ENCODE measurements around the gene GARIN5A. TPM values are rescaled to one million over a fixed set of nuclear protein-coding genes. Genes with fewer than 3 reads are reported as not detected.

GARIN5A gene
- total RNA-seq, 1 donor from 2014 or later, result not detected

DNA sequence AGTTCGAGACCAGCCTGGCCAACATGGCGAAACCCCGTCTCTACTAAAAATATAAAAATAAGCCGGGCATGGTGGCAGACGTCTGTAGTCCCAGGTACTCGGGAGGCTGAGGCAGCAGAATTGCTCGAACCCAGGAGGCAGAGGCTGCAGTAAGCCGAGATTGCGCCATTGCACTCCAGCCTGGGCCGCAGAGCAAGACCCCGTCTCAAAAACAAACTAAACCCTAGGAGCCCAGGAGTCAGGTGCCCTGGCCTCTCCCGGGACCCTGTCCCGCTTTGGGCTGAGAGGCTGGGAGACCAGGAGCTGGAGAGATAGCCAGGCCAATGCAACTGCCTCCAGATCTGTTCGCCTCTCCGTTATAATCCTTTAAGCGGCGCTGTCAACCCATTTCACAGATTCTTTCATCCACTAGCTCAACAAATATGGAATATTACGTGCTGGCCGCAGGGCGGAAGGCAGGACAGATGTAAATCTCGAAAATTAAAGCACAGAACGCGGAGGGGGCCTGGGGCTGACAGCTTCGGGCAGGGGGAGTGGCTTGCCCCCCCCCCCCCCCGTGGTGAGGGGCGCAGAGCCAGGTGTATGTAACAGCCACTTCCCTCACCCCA lies 49.2 kb downstream of the GARIN5A start:
- TF ChIP-seq POLR2A (IDR thresholded peaks at IDR 0.05) (no peak), CTCF (IDR thresholded peaks at IDR 0.05) (no peak), POLR2AphosphoS5 (IDR thresholded peaks at IDR 0.05; ENCODE audit: insufficient read depth in 1 of 2, low read depth in 1 of 2) (no peak)
- no peak for DNase-seq (ENCODE audit: extremely low spot score in 2 of 2)
- no peaks in the 10 kb centered on the region for H3K27me3 ChIP-seq
- intact Hi-C loops (cut with DNase I), result no loop called here
- H3K27ac ChIP-seq, result no peak overlapping the region
- H3K4me1 ChIP-seq, result peaks cover 7% of the 10 kb centered on the region
- H3K9me3 ChIP-seq, result no peaks in the 10 kb centered on the region
- H3K36me3 ChIP-seq, result no peaks in the 10 kb centered on the region
- H3K4me3 ChIP-seq, result peak overlapping the region; percentile 9 to 25

GRCh38 chr19:50425581-50425980 lies 51.1 kb downstream of the GARIN5A start:
- Histone ChIP-seq H3K4me1 (no peaks in the 10 kb centered on the region), H3K27me3 (no peaks in the 10 kb centered on the region), H3K36me3 (no peaks in the 10 kb centered on the region), H3K9me3 (no peaks in the 10 kb centered on the region), H3K4me3 (no peak overlapping the region), H3K27ac (no peak overlapping the region)
- TF ChIP-seq POLR2AphosphoS5 (IDR thresholded peaks at IDR 0.05; ENCODE audit: insufficient read depth in 1 of 2, low read depth in 1 of 2) (no peak), POLR2A (IDR thresholded peaks at IDR 0.05) (no peak), CTCF (IDR thresholded peaks at IDR 0.05) (no peak)
- DNase-seq (ENCODE audit: extremely low spot score in 2 of 2), result no peak
- intact Hi-C loops (cut with DNase I), result no loop called here

DNA sequence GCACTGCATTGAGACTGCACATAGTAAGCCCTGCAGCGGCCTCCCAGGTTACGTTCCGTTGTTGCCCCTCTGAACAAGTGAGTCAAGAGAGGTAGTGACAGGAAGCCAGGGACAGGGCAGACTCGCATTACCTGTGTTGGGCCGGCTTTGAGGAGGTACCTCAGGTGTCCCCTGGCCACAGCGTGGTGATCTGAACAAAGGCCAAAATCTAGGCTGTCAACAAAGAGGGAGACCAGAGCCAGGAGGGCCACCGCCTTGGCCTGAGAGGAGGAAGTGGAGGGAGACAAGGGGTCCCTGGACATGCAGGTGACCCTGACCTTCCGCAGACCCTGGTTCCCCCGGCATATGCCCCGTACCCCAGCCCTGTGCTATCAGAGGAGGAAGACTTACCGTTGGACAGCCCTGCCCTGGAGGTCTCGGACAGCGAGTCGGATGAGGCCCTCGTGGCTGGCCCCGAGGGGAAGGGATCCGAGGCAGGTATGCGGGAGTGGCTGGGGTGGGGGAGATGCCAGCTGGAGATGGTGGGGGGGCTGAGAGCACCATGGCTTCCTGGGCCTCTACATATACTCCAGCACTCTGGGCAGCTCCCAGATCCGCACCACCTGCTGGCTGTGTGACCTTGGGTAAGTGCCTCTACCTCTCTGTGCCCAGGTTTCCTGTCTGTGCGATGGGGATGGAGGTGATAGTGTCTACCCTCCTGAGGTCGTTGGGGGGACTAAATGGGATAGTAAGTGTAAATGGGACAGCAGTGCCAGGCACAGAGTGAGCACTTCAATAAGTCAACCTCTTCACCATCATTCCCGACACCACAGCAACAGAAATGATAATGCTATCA lies 53.2 kb downstream of the GARIN5A start:
- H3K27me3 ChIP-seq, result no peaks in the 10 kb centered on the region
- H3K9me3 ChIP-seq, result no peaks in the 10 kb centered on the region
- no peak overlapping the region for H3K4me3 ChIP-seq
- DNase-seq (ENCODE audit: extremely low spot score in 2 of 2), result no peak
- no peak for TF ChIP-seq POLR2AphosphoS5 (IDR thresholded peaks at IDR 0.05; ENCODE audit: insufficient read depth in 1 of 2, low read depth in 1 of 2)
- no peak for TF ChIP-seq POLR2A (IDR thresholded peaks at IDR 0.05)
- no peak for TF ChIP-seq CTCF (IDR thresholded peaks at IDR 0.05)
- no peak overlapping the region for H3K27ac ChIP-seq
- H3K4me1 ChIP-seq, result peaks cover 5% of the 10 kb centered on the region
- H3K36me3 ChIP-seq, result no peaks in the 10 kb centered on the region
- intact Hi-C loops (cut with DNase I), result no loop called here

DNA sequence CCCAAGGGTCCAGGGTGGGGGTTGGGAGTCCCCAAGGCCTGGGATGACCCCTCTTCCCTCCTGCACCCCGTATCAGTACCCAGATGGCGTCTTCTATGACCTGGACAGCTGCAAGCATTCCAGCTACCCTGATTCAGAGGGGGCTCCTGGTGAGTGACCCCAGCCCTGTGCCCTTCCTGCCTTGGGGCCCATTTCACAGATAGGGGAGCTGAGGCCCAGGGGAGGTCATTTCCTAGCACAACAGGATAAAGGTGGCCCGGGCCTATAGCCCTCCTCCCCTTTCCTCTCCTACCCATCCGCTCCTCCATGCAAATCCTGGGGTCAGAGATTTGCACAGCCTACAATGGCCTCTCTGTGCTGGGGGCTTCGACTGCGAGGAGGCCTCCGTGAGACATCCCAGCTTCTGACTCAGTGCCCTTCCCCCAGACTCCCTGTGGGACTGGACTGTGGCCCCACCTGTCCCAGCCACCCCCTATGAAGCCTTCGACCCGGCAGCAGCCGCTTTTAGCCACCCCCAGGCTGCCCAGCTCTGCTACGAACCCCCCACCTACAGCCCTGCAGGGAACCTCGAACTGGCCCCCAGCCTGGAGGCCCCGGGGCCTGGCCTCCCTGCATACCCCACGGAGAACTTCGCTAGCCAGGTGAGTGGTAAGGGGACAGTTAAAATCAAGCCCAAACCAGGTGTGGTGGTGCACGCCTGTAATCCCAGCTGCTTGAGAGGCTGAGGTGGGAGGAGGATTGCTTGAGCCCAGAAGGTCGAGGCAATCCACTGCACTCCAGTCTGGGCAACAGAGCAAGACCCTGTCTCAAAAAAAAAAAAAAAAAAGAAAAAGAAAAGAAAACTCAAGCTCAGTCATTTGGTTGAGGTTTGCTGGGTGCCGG lies 54.0 kb downstream of the GARIN5A start:
- intact Hi-C loops (cut with DNase I), result no loop called here
- no peaks in the 10 kb centered on the region for H3K27me3 ChIP-seq
- no peak overlapping the region for H3K4me3 ChIP-seq
- H3K27ac ChIP-seq, result no peak overlapping the region
- no peaks in the 10 kb centered on the region for H3K9me3 ChIP-seq
- DNase-seq (ENCODE audit: extremely low spot score in 2 of 2), result no peak
- H3K36me3 ChIP-seq, result no peaks in the 10 kb centered on the region
- TF ChIP-seq CTCF (IDR thresholded peaks at IDR 0.05) (no peak), POLR2AphosphoS5 (IDR thresholded peaks at IDR 0.05; ENCODE audit: insufficient read depth in 1 of 2, low read depth in 1 of 2) (no peak), POLR2A (IDR thresholded peaks at IDR 0.05) (no peak)
- H3K4me1 ChIP-seq, result peaks cover 6% of the 10 kb centered on the region
